LNCaP clone FGC (cell line): ENCODE data around the gene REPS2.

Source experiments
- DNase-seq: peaks from one replicate; pipeline ENCODE4 v3.0.0-alpha.2; 2011; ENCODE audit warnings: low read depth
- H3K4me3 ChIP-seq: 2 replicates; pipeline ENCODE4 v1.5.1; 2011; ENCODE audit warnings: mild to moderate bottlenecking, low read depth, low read length, control low read depth
- TF ChIP-seq, protein P1 (sequence below): IDR thresholded peaks from 2 replicates; pipeline ENCODE4 v1.5.1; 2012; ENCODE audit warnings: mild to moderate bottlenecking; ENCODE audit not compliant: control insufficient read depth, insufficient read depth; ENCODE audit errors: extremely low read depth

Gene REPS2

GRCh38 chrX:17039826-17040225, 93.4 kb downstream of the REPS2 start:
- no peak overlapping the region for H3K4me3 ChIP-seq
- no peak for DNase-seq
- TF ChIP-seq, protein P1, sequence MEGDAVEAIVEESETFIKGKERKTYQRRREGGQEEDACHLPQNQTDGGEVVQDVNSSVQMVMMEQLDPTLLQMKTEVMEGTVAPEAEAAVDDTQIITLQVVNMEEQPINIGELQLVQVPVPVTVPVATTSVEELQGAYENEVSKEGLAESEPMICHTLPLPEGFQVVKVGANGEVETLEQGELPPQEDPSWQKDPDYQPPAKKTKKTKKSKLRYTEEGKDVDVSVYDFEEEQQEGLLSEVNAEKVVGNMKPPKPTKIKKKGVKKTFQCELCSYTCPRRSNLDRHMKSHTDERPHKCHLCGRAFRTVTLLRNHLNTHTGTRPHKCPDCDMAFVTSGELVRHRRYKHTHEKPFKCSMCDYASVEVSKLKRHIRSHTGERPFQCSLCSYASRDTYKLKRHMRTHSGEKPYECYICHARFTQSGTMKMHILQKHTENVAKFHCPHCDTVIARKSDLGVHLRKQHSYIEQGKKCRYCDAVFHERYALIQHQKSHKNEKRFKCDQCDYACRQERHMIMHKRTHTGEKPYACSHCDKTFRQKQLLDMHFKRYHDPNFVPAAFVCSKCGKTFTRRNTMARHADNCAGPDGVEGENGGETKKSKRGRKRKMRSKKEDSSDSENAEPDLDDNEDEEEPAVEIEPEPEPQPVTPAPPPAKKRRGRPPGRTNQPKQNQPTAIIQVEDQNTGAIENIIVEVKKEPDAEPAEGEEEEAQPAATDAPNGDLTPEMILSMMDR: no peak

- no peak for DNase-seq
- TF ChIP-seq, protein P1: no peak
- H3K4me3 ChIP-seq: no peak overlapping the region
Observed at GRCh38 chrX:17040711-17041110, 94.3 kb downstream of the REPS2 start.

DNA sequence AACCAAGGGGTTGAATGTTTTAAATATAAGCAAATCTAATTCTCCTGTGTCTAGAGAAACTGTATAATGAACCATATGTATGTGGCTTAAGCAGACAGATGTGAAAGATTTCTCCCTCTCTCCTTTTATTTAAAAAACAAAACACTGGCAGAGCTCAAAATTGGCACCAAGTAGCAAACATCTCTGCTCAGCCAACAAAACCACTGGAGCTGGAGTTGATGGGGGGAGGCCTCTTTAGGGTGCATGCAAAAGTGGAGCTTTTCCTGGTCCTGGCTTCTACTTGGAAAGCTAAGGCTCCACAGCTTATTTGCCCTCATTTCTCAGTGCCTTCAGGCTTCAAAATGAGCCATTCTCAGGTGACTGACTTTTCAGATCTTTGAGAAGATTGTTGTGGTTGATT, 95.6 kb downstream of the REPS2 start:
- DNase-seq: no peak
- H3K4me3 ChIP-seq: no peak overlapping the region
- TF ChIP-seq, protein P1: no peak

DNA sequence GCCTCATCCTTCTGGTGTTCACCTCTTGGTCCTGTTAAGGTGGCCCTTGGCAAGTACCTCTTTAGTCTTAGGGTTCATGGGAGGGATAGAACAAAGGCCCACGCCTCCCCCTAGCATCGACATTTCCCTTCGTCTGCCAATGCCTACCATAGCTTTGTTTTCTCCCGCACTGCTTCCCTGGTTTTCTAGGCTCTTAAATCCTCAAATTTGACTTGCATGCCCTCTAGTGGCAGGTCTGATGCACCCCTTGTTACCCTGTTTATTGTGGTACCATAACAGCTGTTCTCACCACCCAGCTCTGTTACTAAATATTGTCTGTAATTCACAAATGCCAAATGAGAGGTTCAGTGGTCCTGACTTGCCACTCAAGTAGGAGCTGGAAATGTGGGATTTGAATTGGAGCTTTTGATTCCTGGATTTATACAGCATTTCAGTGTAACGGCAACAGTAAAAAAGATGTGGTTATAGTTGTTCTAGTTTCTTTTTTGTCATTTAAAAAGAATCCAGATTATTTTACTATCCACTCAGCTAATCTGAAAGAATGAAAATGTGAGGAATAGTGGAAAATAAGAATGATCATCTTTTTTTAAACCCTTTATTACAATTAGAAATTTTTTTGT, 100.1 kb downstream of the REPS2 start:
- peak; percentile 46 for DNase-seq
- TF ChIP-seq, protein P1: peak; percentile 78
- no peak overlapping the region for H3K4me3 ChIP-seq

GRCh38 chrX:17047224-17047623, 100.8 kb downstream of the REPS2 start:
- TF ChIP-seq, protein P1: no peak
- H3K4me3 ChIP-seq: no peak overlapping the region
- DNase-seq: no peak

- no peak for DNase-seq
- TF ChIP-seq, protein P1: no peak
- H3K4me3 ChIP-seq: no peak overlapping the region
Observed at GRCh38 chrX:17052210-17052609, 105.8 kb downstream of the REPS2 start.

GRCh38 chrX:17052793-17053192, 106.3 kb downstream of the REPS2 start:
- no peak overlapping the region for H3K4me3 ChIP-seq
- TF ChIP-seq, protein P1: no peak
- DNase-seq: no peak
